ENCODE data around the gene SPATA17. TPM values are rescaled to one million over a fixed set of nuclear protein-coding genes. Genes with fewer than 3 reads are reported as not detected.

The SPATA17 gene
- polyA plus RNA-seq, 1 donor from 2014 or later: 3.1 TPM

DNA sequence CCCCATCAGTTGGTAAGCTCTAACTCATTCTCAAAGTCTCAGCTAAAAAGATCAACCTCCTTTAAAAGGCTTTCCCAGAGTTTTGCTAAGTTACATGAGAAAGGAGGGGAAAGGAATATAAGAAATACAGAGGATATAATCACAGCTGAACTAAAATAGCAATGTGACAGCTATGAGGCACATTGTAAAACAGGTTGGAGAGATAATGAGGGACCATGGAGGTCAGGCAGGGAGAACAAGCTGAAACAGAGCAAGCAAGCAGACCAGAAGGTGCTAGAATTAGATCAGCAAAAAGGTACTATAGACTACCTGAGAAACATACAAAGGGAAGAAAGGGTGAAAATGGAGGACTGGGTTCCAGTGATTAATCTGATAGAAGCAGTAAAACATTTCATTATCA is 28.8 kb upstream of the SPATA17 start:
- Histone ChIP-seq H2AFZ (ENCODE audit: low read depth, low read length) (no peak overlapping the region), H3F3A (ENCODE audit: insufficient read depth, low read length, poor library complexity, severe bottlenecking) (no peaks in the 10 kb centered on the region), H3K27ac (ENCODE audit: low read length) (no peak overlapping the region), H3K9me2 (ENCODE audit: insufficient read depth, low read length) (no peaks in the 10 kb centered on the region), H3K27me3 (ENCODE audit: insufficient read depth, low read depth, low read length) (no peaks in the 10 kb centered on the region), H3K36me3 (ENCODE audit: insufficient read depth, low read length) (no peaks in the 10 kb centered on the region), H3K79me2 (replicated peaks; ENCODE audit: insufficient read depth, low read length) (no peaks in the 10 kb centered on the region), H3K9ac (ENCODE audit: low read length) (no peak overlapping the region), H4K20me1 (ENCODE audit: insufficient read depth) (no peaks in the 10 kb centered on the region), H3K9me3 (ENCODE audit: low read length) (no peaks in the 10 kb centered on the region), H3K4me3 (ENCODE audit: low read length) (no peak overlapping the region), H3K4me2 (ENCODE audit: low read length) (no peak overlapping the region)
- TF ChIP-seq RAD21 (conservative IDR thresholded peaks at IDR 0.05) (no peak), EP300 (conservative IDR thresholded peaks at IDR 0.05; ENCODE audit: poor library complexity, severe bottlenecking) (no peak), POLR2AphosphoS5 (IDR thresholded peaks at IDR 0.05) (no peak), EZH2 (IDR thresholded peaks at IDR 0.05; ENCODE audit: borderline replicate concordance, insufficient read depth, low read length, poor library complexity, severe bottlenecking) (no peak), MXI1 (conservative IDR thresholded peaks at IDR 0.05; ENCODE audit: poor library complexity, severe bottlenecking) (no peak), SMC3 (conservative IDR thresholded peaks at IDR 0.05; ENCODE audit: poor library complexity) (no peak), TAF1 (IDR thresholded peaks at IDR 0.05; ENCODE audit: low read depth) (no peak)
- TF ChIP-seq, protein P1, sequence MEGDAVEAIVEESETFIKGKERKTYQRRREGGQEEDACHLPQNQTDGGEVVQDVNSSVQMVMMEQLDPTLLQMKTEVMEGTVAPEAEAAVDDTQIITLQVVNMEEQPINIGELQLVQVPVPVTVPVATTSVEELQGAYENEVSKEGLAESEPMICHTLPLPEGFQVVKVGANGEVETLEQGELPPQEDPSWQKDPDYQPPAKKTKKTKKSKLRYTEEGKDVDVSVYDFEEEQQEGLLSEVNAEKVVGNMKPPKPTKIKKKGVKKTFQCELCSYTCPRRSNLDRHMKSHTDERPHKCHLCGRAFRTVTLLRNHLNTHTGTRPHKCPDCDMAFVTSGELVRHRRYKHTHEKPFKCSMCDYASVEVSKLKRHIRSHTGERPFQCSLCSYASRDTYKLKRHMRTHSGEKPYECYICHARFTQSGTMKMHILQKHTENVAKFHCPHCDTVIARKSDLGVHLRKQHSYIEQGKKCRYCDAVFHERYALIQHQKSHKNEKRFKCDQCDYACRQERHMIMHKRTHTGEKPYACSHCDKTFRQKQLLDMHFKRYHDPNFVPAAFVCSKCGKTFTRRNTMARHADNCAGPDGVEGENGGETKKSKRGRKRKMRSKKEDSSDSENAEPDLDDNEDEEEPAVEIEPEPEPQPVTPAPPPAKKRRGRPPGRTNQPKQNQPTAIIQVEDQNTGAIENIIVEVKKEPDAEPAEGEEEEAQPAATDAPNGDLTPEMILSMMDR (IDR thresholded peaks at IDR 0.05; ENCODE audit: poor library complexity, severe bottlenecking): no peak
- TF ChIP-seq, protein P2, sequence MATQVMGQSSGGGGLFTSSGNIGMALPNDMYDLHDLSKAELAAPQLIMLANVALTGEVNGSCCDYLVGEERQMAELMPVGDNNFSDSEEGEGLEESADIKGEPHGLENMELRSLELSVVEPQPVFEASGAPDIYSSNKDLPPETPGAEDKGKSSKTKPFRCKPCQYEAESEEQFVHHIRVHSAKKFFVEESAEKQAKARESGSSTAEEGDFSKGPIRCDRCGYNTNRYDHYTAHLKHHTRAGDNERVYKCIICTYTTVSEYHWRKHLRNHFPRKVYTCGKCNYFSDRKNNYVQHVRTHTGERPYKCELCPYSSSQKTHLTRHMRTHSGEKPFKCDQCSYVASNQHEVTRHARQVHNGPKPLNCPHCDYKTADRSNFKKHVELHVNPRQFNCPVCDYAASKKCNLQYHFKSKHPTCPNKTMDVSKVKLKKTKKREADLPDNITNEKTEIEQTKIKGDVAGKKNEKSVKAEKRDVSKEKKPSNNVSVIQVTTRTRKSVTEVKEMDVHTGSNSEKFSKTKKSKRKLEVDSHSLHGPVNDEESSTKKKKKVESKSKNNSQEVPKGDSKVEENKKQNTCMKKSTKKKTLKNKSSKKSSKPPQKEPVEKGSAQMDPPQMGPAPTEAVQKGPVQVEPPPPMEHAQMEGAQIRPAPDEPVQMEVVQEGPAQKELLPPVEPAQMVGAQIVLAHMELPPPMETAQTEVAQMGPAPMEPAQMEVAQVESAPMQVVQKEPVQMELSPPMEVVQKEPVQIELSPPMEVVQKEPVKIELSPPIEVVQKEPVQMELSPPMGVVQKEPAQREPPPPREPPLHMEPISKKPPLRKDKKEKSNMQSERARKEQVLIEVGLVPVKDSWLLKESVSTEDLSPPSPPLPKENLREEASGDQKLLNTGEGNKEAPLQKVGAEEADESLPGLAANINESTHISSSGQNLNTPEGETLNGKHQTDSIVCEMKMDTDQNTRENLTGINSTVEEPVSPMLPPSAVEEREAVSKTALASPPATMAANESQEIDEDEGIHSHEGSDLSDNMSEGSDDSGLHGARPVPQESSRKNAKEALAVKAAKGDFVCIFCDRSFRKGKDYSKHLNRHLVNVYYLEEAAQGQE (IDR thresholded peaks at IDR 0.05; ENCODE audit: borderline replicate concordance): no peak

DNA sequence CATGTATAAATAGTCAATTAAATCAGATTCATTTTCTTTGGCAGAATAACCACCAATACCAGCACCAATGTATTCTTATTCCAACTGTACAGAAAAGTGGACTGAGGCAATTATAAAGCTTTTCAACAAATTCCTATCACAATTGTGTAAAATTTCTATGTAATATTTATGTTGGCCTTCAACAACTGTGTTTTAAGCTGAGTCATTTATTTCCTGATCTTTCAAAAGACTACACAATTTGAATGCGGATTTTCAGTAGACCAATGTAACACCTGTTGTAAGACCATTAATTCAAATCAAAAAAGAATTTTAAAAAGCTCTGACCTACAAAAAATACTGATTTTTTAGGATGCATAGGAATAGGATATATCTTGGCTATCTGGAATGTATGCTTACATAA is 25.8 kb upstream of the SPATA17 start:
- Histone ChIP-seq H3K4me3 (ENCODE audit: low read length) (no peak overlapping the region), H3K9me2 (ENCODE audit: insufficient read depth, low read length) (no peaks in the 10 kb centered on the region), H3K27me3 (ENCODE audit: insufficient read depth, low read depth, low read length) (no peaks in the 10 kb centered on the region), H3K9me3 (ENCODE audit: low read length) (no peaks in the 10 kb centered on the region), H3K4me2 (ENCODE audit: low read length) (no peak overlapping the region), H3K27ac (ENCODE audit: low read length) (no peak overlapping the region), H2AFZ (ENCODE audit: low read depth, low read length) (no peak overlapping the region), H3F3A (ENCODE audit: insufficient read depth, low read length, poor library complexity, severe bottlenecking) (no peaks in the 10 kb centered on the region), H4K20me1 (ENCODE audit: insufficient read depth) (no peaks in the 10 kb centered on the region), H3K36me3 (ENCODE audit: insufficient read depth, low read length) (no peaks in the 10 kb centered on the region), H3K9ac (ENCODE audit: low read length) (no peak overlapping the region), H3K79me2 (replicated peaks; ENCODE audit: insufficient read depth, low read length) (no peaks in the 10 kb centered on the region)
- no peak for TF ChIP-seq RAD21 (conservative IDR thresholded peaks at IDR 0.05)
- TF ChIP-seq POLR2AphosphoS5 (IDR thresholded peaks at IDR 0.05): no peak
- no peak for TF ChIP-seq TAF1 (IDR thresholded peaks at IDR 0.05; ENCODE audit: low read depth)
- no peak for TF ChIP-seq EP300 (conservative IDR thresholded peaks at IDR 0.05; ENCODE audit: poor library complexity, severe bottlenecking)
- TF ChIP-seq SMC3 (conservative IDR thresholded peaks at IDR 0.05; ENCODE audit: poor library complexity): no peak
- no peak for TF ChIP-seq MXI1 (conservative IDR thresholded peaks at IDR 0.05; ENCODE audit: poor library complexity, severe bottlenecking)
- TF ChIP-seq, protein P1 (IDR thresholded peaks at IDR 0.05; ENCODE audit: poor library complexity, severe bottlenecking): no peak
- TF ChIP-seq EZH2 (IDR thresholded peaks at IDR 0.05; ENCODE audit: borderline replicate concordance, insufficient read depth, low read length, poor library complexity, severe bottlenecking): no peak
- TF ChIP-seq, protein P2 (IDR thresholded peaks at IDR 0.05; ENCODE audit: borderline replicate concordance): no peak

Data from neural cell (in vitro differentiated cells).